Subcutaneous preadipocyte (primary cell): ENCODE results near the gene LINC00305. TPM values are rescaled to one million over a fixed set of nuclear protein-coding genes. Genes with fewer than 3 reads are reported as not detected.

Source experiments
- total RNA-seq: library from RNA; depleted of rRNA; stranded (reverse); fragments of >200 nt; gene quantifications from 2 replicates; pipeline ENCODE4 v1.2.3, GENCODE V29; 2012

Gene LINC00305
- not detected in 2 replicates for total RNA-seq

GRCh38 chr18:64148988-64149387 lies at the start of gene LINC00305:
Gene LINC00305, minus strand, starts transcription at chr18:64149088.

Other genes starting within 250 kb of the LINC00305 start
- gene SERPINB10, start 241.1 kb downstream of the LINC00305 start, total RNA-seq = 0.20 TPM in 1 of 2 replicates, not detected in the other
- 0.39 TPM in 1 of 2 replicates, not detected in the other for gene HMSD, start 199.8 kb downstream of the LINC00305 start, total RNA-seq
- gene SERPINB8, start 179.0 kb downstream of the LINC00305 start, total RNA-seq = 16.5 and 28.2 TPM in 2 replicates